Measurements from ENCODE around the gene INSL6. TPM values are rescaled to one million over a fixed set of nuclear protein-coding genes. Genes with fewer than 3 reads are reported as not detected.
"Not testable (repeated sequence)": the region's sequence is repeated elsewhere in the genome, so short reads cannot be mapped to it uniquely, and the experiment has no call there.

INSL6 gene
- total and polyA plus RNA-seq, 8 donors = 0.30 to 1.2 (median 0.65) TPM; not detected in 2

GRCh38 chr9:5193345-5193744 is 7.9 kb upstream of the INSL6 start:
- ATAC-seq (no peak), DNase-seq (no peak)
- no peaks in the 10 kb centered on the region for H3K27me3 ChIP-seq
- intact Hi-C loops (cut with DNase I) = no loop called here
- no peaks in the 10 kb centered on the region for H3K4me1 ChIP-seq
- no peak for TF ChIP-seq CTCF (IDR thresholded peaks at IDR 0.05)
- H3K9me3 ChIP-seq = peaks cover 0 to 7% of the 10 kb centered on the region in 2 donors
- H3K36me3 ChIP-seq = no peaks in the 10 kb centered on the region
- H3K27ac ChIP-seq = no peak overlapping the region
- no peak overlapping the region for H3K4me3 ChIP-seq

- Histone ChIP-seq H3K27ac (no peak overlapping the region), H3K4me1 (no peaks in the 10 kb centered on the region), H3K9me3 (no peaks in the 10 kb centered on the region), H3K4me3 (no peak overlapping the region), H3K36me3 (no peaks in the 10 kb centered on the region), H3K27me3 (no peaks in the 10 kb centered on the region)
- TF ChIP-seq CTCF (IDR thresholded peaks at IDR 0.05) = no peak
- DNase-seq = no peak
- intact Hi-C loops (cut with DNase I) = no loop called here
- ATAC-seq = no peak
Observed at GRCh38 chr9:5191985-5192384, 6.5 kb upstream of the INSL6 start.

GRCh38 chr9:5188060-5188984 is 2.9 kb upstream of the INSL6 start:
- DNase-seq = no peak
- no peak overlapping the region for H3K4me3 ChIP-seq
- H3K27me3 ChIP-seq = no peaks in the 10 kb centered on the region
- no peaks in the 10 kb centered on the region for H3K36me3 ChIP-seq
- no peak for TF ChIP-seq CTCF (IDR thresholded peaks at IDR 0.05)
- no peak for ATAC-seq
- no peak overlapping the region for H3K27ac ChIP-seq
- no peaks in the 10 kb centered on the region for H3K9me3 ChIP-seq
- no peaks in the 10 kb centered on the region for H3K4me1 ChIP-seq
- intact Hi-C loops (cut with DNase I) = loop anchor here in 1 of 2 donors (10.0 kb wide), 2 partner anchors 236 to 406 kb away; no protein-coding TSS in a partner anchor

GRCh38 chr9:5186416-5187169 is 1.2 kb upstream of the INSL6 start:
- H3K27me3 ChIP-seq = no peaks in the 10 kb centered on the region
- DNase-seq (peak in 2 of 4 donors; percentile 3 to 49), ATAC-seq (peak; percentile 95)
- intact Hi-C loops (cut with DNase I) = loop anchor here in 1 of 2 donors (10.0 kb wide), 2 partner anchors 238 to 408 kb away; no protein-coding TSS in a partner anchor
- H3K36me3 ChIP-seq = no peaks in the 10 kb centered on the region
- no peaks in the 10 kb centered on the region for H3K9me3 ChIP-seq
- peak; percentile 59 to 69 for TF ChIP-seq CTCF (IDR thresholded peaks at IDR 0.05)
- H3K4me1 ChIP-seq = no peaks in the 10 kb centered on the region
- H3K27ac ChIP-seq = no peak overlapping the region
- no peak overlapping the region for H3K4me3 ChIP-seq

- intact Hi-C loops (cut with DNase I) = loop anchor here in 1 of 2 donors (10.0 kb wide), 2 partner anchors 240 to 410 kb away; no protein-coding TSS in a partner anchor
- DNase-seq = no peak
- TF ChIP-seq CTCF (IDR thresholded peaks at IDR 0.05) = no peak
- no peaks in the 10 kb centered on the region for H3K27me3 ChIP-seq
- H3K36me3 ChIP-seq = no peaks in the 10 kb centered on the region
- no peaks in the 10 kb centered on the region for H3K4me1 ChIP-seq
- no peak overlapping the region for H3K4me3 ChIP-seq
- peaks cover 0 to 9% of the 10 kb centered on the region in 2 donors for H3K9me3 ChIP-seq
- H3K27ac ChIP-seq = no peak overlapping the region
- no peak for ATAC-seq
Observed at GRCh38 chr9:5184776-5185175, 663 bp downstream of the INSL6 start.

GRCh38 chr9:5180631-5181030 is 4.8 kb downstream of the INSL6 start:
- not testable (repeated sequence) for ATAC-seq, DNase-seq, H3K4me1 ChIP-seq, H3K27ac ChIP-seq, H3K27me3 ChIP-seq, H3K4me3 ChIP-seq, H3K36me3 ChIP-seq
- H3K9me3 ChIP-seq = peaks cover 0 to 13% of the 10 kb centered on the region in 2 donors
- intact Hi-C loops (cut with DNase I) = loop anchor here in 1 of 2 donors (10.0 kb wide), 2 partner anchors 244 to 414 kb away; no protein-coding TSS in a partner anchor
